ENCODE data around the gene CAPN12. TPM values are rescaled to one million over a fixed set of nuclear protein-coding genes. Genes with fewer than 3 reads are reported as not detected.

CAPN12 gene
- polyA plus RNA-seq, 1 of the 3 experiments (the other 2 are of a cell fraction), result 3.0 TPM

DNA sequence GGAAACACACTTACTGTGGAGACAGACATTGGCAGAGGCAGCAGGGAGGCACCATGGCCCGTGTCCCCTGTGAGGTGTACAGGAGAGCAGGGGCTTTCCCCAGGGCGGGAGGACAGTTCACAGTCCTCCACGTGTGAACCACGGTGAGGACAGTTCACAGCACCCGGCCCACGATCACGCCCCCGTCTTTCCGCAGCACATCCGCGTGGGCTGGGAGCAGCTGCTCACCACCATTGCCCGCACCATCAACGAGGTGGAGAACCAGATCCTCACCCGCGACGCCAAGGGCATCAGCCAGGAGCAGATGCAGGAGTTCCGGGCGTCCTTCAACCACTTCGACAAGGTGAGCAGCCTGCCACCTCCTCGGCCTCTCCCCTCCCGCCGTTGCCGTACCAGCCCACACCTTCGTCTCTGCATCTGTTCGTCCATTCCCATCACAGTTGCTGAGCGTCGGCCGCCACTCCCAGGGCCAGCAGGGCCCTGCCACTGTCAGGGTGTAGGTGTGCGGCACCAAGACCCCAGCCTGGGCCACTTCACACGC is 17.4 kb downstream of the CAPN12 start:
- H3K9me3 ChIP-seq, result no peaks in the 10 kb centered on the region
- H3F3A ChIP-seq (replicated peaks; ENCODE audit: insufficient read depth), result peaks cover 28% of the 10 kb centered on the region
- 91% methylated on average over 25 of the region's 30 CpGs for WGBS (ENCODE audit: low lambda C conversion rate)
- H3K4me2 ChIP-seq, result no peak overlapping the region
- peaks cover 12% of the 10 kb centered on the region for H3K79me2 ChIP-seq (ENCODE audit: insufficient read depth)
- POLR2A ChIA-PET, result interaction anchor here (0.9 kb wide), 1 partner anchor 10 kb away, joined by 3 read pairs; no protein-coding TSS in a partner anchor
- no peaks in the 10 kb centered on the region for H3K27me3 ChIP-seq (ENCODE audit: insufficient read depth)
- 0 out of 2 replicates have a peak, but pooled peaks cover 6% of the 10 kb centered on the region for H4K20me1 ChIP-seq (ENCODE audit: insufficient read depth)
- H3K36me3 ChIP-seq (replicated peaks in 1 of 2; ENCODE audit: control insufficient read depth in 1 of 2, insufficient read depth in 2 of 2, low read length in 1 of 2), result peaks cover 55 to 89% of the 10 kb centered on the region in 2 experiments
- DNase-seq, result no peak
- H2AFZ ChIP-seq (ENCODE audit: low read depth), result no peak overlapping the region
- H3K4me1 ChIP-seq (ENCODE audit: control insufficient read depth in 1 of 2, insufficient read depth in 2 of 2, low read depth in 1 of 2, low read length in 1 of 2), result no peaks in the 10 kb centered on the region
- H3K9me2 ChIP-seq, result no peaks in the 10 kb centered on the region
- H3K4me3 ChIP-seq (ENCODE audit: low read depth in 2 of 2, low read length in 1 of 2), result no peak overlapping the region
- TF ChIP-seq FOXJ3 (CRISPR knock-in tag; IDR thresholded peaks at IDR 0.05) (no peak), USF2 (IDR thresholded peaks at IDR 0.05; ENCODE audit: borderline replicate concordance, low read depth, low read length) (no peak), CHD2 (IDR thresholded peaks at IDR 0.05; ENCODE audit: low read length, partially characterized antibody) (no peak), PBX3 (IDR thresholded peaks at IDR 0.05) (no peak), TEAD4 (IDR thresholded peaks at IDR 0.05; ENCODE audit: borderline replicate concordance, insufficient read depth) (no peak), MXI1 (IDR thresholded peaks at IDR 0.05; ENCODE audit: low read depth, low read length) (no peak), FOSL2 (IDR thresholded peaks at IDR 0.05; ENCODE audit: borderline replicate concordance, low read depth) (no peak), ZBTB33 (IDR thresholded peaks at IDR 0.05; ENCODE audit: borderline replicate concordance, low read depth) (no peak)
- H3K9ac ChIP-seq, result no peak overlapping the region
- CTCF ChIA-PET, result no interaction called here
- H3K27ac ChIP-seq (ENCODE audit: low read depth in 2 of 2, low read length in 1 of 2), result no peak overlapping the region

DNA sequence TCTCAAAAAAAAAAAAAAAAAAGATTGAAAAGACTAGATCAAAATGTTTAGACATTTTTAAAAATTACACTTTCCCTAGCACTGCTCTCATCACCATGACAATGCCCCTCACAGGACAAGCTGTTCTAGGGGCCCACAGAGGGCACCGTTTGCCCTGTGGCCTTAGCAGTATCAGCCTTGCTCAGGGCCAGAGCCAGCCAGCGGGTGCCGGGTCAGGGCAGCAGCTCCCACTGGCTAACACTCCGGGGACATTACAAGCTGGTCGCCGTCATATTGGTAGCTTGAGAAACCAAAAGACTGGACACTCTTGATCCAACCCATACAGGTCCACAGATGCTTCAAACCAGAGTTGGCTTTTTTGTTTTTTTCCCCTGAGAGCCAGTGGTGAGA is 18.0 kb downstream of the CAPN12 start:
- 98% methylated on average over 6 of the region's 6 CpGs for WGBS (ENCODE audit: low lambda C conversion rate)

More for the DNA sequence above, 18.0 kb downstream of the CAPN12 start:
- CTCF ChIA-PET, result interaction anchor here (1.6 kb wide), 1 partner anchor 8 kb away, joined by 3 read pairs; no protein-coding TSS in a partner anchor
- no peak for TF ChIP-seq USF1 (IDR thresholded peaks at IDR 0.05; ENCODE audit: borderline replicate concordance, low read depth)
- TF ChIP-seq USF2 (IDR thresholded peaks at IDR 0.05; ENCODE audit: borderline replicate concordance, low read depth, low read length), result no peak
- TF ChIP-seq ELF1 (IDR thresholded peaks at IDR 0.05), result no peak
- TF ChIP-seq GABPA (IDR thresholded peaks at IDR 0.05; ENCODE audit: low read depth), result no peak
- TF ChIP-seq YY1 (IDR thresholded peaks at IDR 0.05; ENCODE audit: low read depth), result no peak
- TF ChIP-seq EZH2phosphoT487 (IDR thresholded peaks at IDR 0.05; ENCODE audit: borderline replicate concordance, low read depth), result no peak
- TF ChIP-seq MXI1 (IDR thresholded peaks at IDR 0.05; ENCODE audit: low read depth, low read length), result no peak
- no peak for TF ChIP-seq MAX (IDR thresholded peaks at IDR 0.05; ENCODE audit: low read depth)
- TF ChIP-seq POLR2AphosphoS5 (IDR thresholded peaks at IDR 0.05; ENCODE audit: low read depth, low read length), result no peak
- H3K9me3 ChIP-seq, result no peaks in the 10 kb centered on the region
- no peak overlapping the region for H3K9ac ChIP-seq
- no peak overlapping the region for H3K4me2 ChIP-seq
- H4K20me1 ChIP-seq (ENCODE audit: insufficient read depth), result 0 out of 2 replicates have a peak, but pooled peaks cover 6% of the 10 kb centered on the region
- no peaks in the 10 kb centered on the region for H3K9me2 ChIP-seq
- H3K4me3 ChIP-seq (ENCODE audit: low read depth in 2 of 2, low read length in 1 of 2), result no peak overlapping the region
- peaks cover 50 to 89% of the 10 kb centered on the region in 2 experiments for H3K36me3 ChIP-seq (replicated peaks in 1 of 2; ENCODE audit: control insufficient read depth in 1 of 2, insufficient read depth in 2 of 2, low read length in 1 of 2)
- H3K4me1 ChIP-seq (ENCODE audit: control insufficient read depth in 1 of 2, insufficient read depth in 2 of 2, low read depth in 1 of 2, low read length in 1 of 2), result no peaks in the 10 kb centered on the region
- POLR2A ChIA-PET, result interaction anchor here (0.9 kb wide), 1 partner anchor 11 kb away, joined by 3 read pairs; no protein-coding TSS in a partner anchor
- H3K27ac ChIP-seq (ENCODE audit: low read depth in 2 of 2, low read length in 1 of 2), result no peak overlapping the region
- H3F3A ChIP-seq (replicated peaks; ENCODE audit: insufficient read depth), result peaks cover 22% of the 10 kb centered on the region
- H3K27me3 ChIP-seq (ENCODE audit: insufficient read depth), result no peaks in the 10 kb centered on the region
- no peak for DNase-seq
- H3K79me2 ChIP-seq (ENCODE audit: insufficient read depth), result peaks cover 12% of the 10 kb centered on the region
- H2AFZ ChIP-seq (ENCODE audit: low read depth), result no peak overlapping the region
